H1 (cell line): ENCODE measurements around the gene GADL1. TPM values are rescaled to one million over a fixed set of nuclear protein-coding genes. Genes with fewer than 3 reads are reported as not detected.

Source experiments
- ASH2L ChIP-seq: fragments of 200-600, 300-600 bp; sonication (generic); IDR thresholded peaks from one replicate; pipeline ENCODE4 v1.7.1; 2017; ENCODE audit warnings: low read length
- BCL11A ChIP-seq, 2 experiments: IDR thresholded peaks; one replicate each; pipeline ENCODE4 v1.6.1; 2011; ENCODE audit warnings: low read depth in 2 of 2, low read length in 2 of 2, mild to moderate bottlenecking in 2 of 2
- CHD2 ChIP-seq: IDR thresholded peaks from 2 replicates; pipeline ENCODE4 v1.6.1; 2012; ENCODE audit warnings: low read length, improper control_type of control experiment
- CTBP2 ChIP-seq: IDR thresholded peaks from 2 replicates; pipeline ENCODE4 v1.7.0; 2011; ENCODE audit warnings: borderline replicate concordance, mild to moderate bottlenecking, moderate library complexity, mixed read lengths, low read length; ENCODE audit not compliant: insufficient read depth, insufficient read length
- POU5F1 ChIP-seq: IDR thresholded peaks from 2 replicates; pipeline ENCODE4 v1.6.1; 2011; ENCODE audit warnings: low read depth, mild to moderate bottlenecking, low read length, moderate library complexity
- RXRA ChIP-seq: IDR thresholded peaks from 2 replicates; pipeline ENCODE4 v1.6.1; 2011; ENCODE audit warnings: low read depth, mild to moderate bottlenecking, low read length, moderate library complexity; ENCODE audit not compliant: insufficient read depth
- SIRT6 ChIP-seq: IDR thresholded peaks from one replicate; pipeline ENCODE4 v1.7.1; 2012; ENCODE audit warnings: low read length, inconsistent platforms
- SP4 ChIP-seq: IDR thresholded peaks from 2 replicates; pipeline ENCODE4 v1.6.1; 2012; ENCODE audit warnings: low read length, inconsistent platforms
- TCF12 ChIP-seq: IDR thresholded peaks from 2 replicates; pipeline ENCODE4 v1.6.1; 2011; ENCODE audit warnings: low read depth, mild to moderate bottlenecking, low read length
- polyA plus RNA-seq, 7 experiments: library from polyadenylated mRNA; depleted of rRNA in 3 of 7; stranded (reverse) in 5 of 7; unstranded in 2 of 7; fragments of >200 nt in 5 of 7; fragments of 200-250 nt in 2 of 7; gene quantifications; 1 replicate in 5 of 7; 2 replicates in 1 of 7; 4 replicates in 1 of 7; pipeline versions ENCODE4 v1.2.1 to v1.2.3, GENCODE V29; 2011 to 2013; ENCODE audit warnings: missing spikeins in 2 of 7, mixed read lengths in 2 of 7
- total RNA-seq: library from RNA; stranded (reverse); fragmentation: NEBNext Ultra II Directional; extraction: Animal tissue kit (Norgen Biotek cat#: 25700); gene quantifications from 2 replicates; pipeline ENCODE4 v1.2.1, GENCODE V29; 2021
- TF ChIP-seq, protein P1 (sequence below): fragments of 300-600 bp; sonication (generic); IDR thresholded peaks from 2 replicates; pipeline ENCODE4 v1.7.1; 2012; ENCODE audit warnings: low read length, moderate library complexity, mild to moderate bottlenecking, inconsistent platforms; ENCODE audit not compliant: insufficient replicate concordance
- TF ChIP-seq, protein P2 (sequence below): IDR thresholded peaks from 2 replicates; pipeline ENCODE4 v1.6.1; 2012; ENCODE audit warnings: inconsistent platforms
- TF ChIP-seq, protein P3 (sequence below): IDR thresholded peaks from 2 replicates; pipeline ENCODE4 v1.6.1; 2012; ENCODE audit warnings: inconsistent platforms

Gene GADL1
- total and polyA plus RNA-seq, 2 of the 8 experiments (the other 6 are each of a cell fraction or from before 2014, with no cell fraction given) = 0.03 to 0.30 TPM

DNA sequence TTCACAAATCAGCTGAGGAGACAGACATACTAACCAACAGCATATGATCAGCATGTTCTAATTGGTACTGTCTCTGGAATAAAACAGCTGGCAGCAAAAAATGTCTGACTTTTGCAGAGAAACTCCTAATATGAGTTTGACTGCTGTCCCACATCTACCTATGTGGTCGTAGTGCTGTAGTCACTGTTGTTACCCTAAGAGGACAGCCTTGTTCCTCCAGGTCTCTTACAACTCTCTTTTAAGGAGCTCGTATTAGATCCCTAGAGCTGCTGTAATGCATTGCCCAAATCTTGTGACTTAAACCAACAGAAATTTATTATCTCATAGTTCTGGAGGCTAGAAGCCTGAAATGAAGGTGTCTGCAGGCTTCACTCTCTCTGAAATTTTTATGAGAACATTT, 195.9 kb downstream of the GADL1 start (continued):
- TF ChIP-seq, protein P1, sequence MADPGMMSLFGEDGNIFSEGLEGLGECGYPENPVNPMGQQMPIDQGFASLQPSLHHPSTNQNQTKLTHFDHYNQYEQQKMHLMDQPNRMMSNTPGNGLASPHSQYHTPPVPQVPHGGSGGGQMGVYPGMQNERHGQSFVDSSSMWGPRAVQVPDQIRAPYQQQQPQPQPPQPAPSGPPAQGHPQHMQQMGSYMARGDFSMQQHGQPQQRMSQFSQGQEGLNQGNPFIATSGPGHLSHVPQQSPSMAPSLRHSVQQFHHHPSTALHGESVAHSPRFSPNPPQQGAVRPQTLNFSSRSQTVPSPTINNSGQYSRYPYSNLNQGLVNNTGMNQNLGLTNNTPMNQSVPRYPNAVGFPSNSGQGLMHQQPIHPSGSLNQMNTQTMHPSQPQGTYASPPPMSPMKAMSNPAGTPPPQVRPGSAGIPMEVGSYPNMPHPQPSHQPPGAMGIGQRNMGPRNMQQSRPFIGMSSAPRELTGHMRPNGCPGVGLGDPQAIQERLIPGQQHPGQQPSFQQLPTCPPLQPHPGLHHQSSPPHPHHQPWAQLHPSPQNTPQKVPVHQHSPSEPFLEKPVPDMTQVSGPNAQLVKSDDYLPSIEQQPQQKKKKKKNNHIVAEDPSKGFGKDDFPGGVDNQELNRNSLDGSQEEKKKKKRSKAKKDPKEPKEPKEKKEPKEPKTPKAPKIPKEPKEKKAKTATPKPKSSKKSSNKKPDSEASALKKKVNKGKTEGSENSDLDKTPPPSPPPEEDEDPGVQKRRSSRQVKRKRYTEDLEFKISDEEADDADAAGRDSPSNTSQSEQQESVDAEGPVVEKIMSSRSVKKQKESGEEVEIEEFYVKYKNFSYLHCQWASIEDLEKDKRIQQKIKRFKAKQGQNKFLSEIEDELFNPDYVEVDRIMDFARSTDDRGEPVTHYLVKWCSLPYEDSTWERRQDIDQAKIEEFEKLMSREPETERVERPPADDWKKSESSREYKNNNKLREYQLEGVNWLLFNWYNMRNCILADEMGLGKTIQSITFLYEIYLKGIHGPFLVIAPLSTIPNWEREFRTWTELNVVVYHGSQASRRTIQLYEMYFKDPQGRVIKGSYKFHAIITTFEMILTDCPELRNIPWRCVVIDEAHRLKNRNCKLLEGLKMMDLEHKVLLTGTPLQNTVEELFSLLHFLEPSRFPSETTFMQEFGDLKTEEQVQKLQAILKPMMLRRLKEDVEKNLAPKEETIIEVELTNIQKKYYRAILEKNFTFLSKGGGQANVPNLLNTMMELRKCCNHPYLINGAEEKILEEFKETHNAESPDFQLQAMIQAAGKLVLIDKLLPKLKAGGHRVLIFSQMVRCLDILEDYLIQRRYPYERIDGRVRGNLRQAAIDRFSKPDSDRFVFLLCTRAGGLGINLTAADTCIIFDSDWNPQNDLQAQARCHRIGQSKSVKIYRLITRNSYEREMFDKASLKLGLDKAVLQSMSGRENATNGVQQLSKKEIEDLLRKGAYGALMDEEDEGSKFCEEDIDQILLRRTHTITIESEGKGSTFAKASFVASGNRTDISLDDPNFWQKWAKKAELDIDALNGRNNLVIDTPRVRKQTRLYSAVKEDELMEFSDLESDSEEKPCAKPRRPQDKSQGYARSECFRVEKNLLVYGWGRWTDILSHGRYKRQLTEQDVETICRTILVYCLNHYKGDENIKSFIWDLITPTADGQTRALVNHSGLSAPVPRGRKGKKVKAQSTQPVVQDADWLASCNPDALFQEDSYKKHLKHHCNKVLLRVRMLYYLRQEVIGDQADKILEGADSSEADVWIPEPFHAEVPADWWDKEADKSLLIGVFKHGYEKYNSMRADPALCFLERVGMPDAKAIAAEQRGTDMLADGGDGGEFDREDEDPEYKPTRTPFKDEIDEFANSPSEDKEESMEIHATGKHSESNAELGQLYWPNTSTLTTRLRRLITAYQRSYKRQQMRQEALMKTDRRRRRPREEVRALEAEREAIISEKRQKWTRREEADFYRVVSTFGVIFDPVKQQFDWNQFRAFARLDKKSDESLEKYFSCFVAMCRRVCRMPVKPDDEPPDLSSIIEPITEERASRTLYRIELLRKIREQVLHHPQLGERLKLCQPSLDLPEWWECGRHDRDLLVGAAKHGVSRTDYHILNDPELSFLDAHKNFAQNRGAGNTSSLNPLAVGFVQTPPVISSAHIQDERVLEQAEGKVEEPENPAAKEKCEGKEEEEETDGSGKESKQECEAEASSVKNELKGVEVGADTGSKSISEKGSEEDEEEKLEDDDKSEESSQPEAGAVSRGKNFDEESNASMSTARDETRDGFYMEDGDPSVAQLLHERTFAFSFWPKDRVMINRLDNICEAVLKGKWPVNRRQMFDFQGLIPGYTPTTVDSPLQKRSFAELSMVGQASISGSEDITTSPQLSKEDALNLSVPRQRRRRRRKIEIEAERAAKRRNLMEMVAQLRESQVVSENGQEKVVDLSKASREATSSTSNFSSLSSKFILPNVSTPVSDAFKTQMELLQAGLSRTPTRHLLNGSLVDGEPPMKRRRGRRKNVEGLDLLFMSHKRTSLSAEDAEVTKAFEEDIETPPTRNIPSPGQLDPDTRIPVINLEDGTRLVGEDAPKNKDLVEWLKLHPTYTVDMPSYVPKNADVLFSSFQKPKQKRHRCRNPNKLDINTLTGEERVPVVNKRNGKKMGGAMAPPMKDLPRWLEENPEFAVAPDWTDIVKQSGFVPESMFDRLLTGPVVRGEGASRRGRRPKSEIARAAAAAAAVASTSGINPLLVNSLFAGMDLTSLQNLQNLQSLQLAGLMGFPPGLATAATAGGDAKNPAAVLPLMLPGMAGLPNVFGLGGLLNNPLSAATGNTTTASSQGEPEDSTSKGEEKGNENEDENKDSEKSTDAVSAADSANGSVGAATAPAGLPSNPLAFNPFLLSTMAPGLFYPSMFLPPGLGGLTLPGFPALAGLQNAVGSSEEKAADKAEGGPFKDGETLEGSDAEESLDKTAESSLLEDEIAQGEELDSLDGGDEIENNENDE = no peak
- TF ChIP-seq RXRA = no peak
- TF ChIP-seq CTBP2 = no peak
- no peak for TF ChIP-seq SIRT6
- no peak for TF ChIP-seq TCF12
- no peak for TF ChIP-seq ASH2L
- TF ChIP-seq BCL11A (IDR thresholded peaks at IDR 0.05; ENCODE audit: low read depth in 2 of 2, low read length in 2 of 2) = no peak
- TF ChIP-seq SP4 = no peak
- TF ChIP-seq POU5F1 = no peak
- TF ChIP-seq, protein P2, sequence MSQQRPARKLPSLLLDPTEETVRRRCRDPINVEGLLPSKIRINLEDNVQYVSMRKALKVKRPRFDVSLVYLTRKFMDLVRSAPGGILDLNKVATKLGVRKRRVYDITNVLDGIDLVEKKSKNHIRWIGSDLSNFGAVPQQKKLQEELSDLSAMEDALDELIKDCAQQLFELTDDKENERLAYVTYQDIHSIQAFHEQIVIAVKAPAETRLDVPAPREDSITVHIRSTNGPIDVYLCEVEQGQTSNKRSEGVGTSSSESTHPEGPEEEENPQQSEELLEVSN = no peak
- TF ChIP-seq, protein P3, sequence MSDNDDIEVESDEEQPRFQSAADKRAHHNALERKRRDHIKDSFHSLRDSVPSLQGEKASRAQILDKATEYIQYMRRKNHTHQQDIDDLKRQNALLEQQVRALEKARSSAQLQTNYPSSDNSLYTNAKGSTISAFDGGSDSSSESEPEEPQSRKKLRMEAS = no peak
- TF ChIP-seq CHD2 = no peak
